ENCODE measurements around the gene TRIM17. TPM values are rescaled to one million over a fixed set of nuclear protein-coding genes. Genes with fewer than 3 reads are reported as not detected.

Gene TRIM17
- total and polyA plus RNA-seq, 2 of the 8 experiments (the other 6 are each of a cell fraction or from before 2014, with no cell fraction given): 1.1 to 2.2 TPM

- TF ChIP-seq CHD7 (IDR thresholded peaks at IDR 0.05; ENCODE audit: insufficient replicate concordance, low read length) (no peak), SIX5 (IDR thresholded peaks at IDR 0.05; ENCODE audit: low read depth, low read length) (no peak), TEAD4 (IDR thresholded peaks at IDR 0.05; ENCODE audit: low read depth, low read length) (no peak), USF2 (IDR thresholded peaks at IDR 0.05; ENCODE audit: low read length) (no peak), RNF2 (IDR thresholded peaks at IDR 0.05; ENCODE audit: borderline replicate concordance, low read depth, low read length, missing control alignments, poor library complexity, severe bottlenecking) (no peak), GABPA (IDR thresholded peaks at IDR 0.05; ENCODE audit: borderline replicate concordance, insufficient read depth, low read length) (no peak), SRF (IDR thresholded peaks at IDR 0.05; ENCODE audit: low read depth, low read length) (no peak), JUND (IDR thresholded peaks at IDR 0.05; ENCODE audit: low read length) (no peak), TBP (IDR thresholded peaks at IDR 0.05; ENCODE audit: low read depth, low read length) (no peak), ASH2L (IDR thresholded peaks at IDR 0.05; ENCODE audit: low read length) (no peak)
Measured at GRCh38 chr1:228463009-228463558, 46.4 kb upstream of the TRIM17 start (continued).
